Stimulated activated CD4-positive, alpha-beta T cell treated with anti-CD3 and anti-CD28 coated beads, Interleukin-2, amount 100 ng/mL, for 4 hours (primary cell): ENCODE measurements around the gene DHCR7.

Experiments used
- DNase-seq: peaks from one replicate; pipeline ENCODE4 v3.0.0-alpha.2; 2020; ENCODE audit warnings: low read depth

The DHCR7 gene

GRCh38 chr11:71448257-71449171 is at the start of gene DHCR7:
Gene DHCR7 (minus strand): TSS chr11:71448393. CDS start chr11:71444952, 3,441 bp downstream.
- peak; percentile 93 for DNase-seq

- DNase-seq: no peak
Measured at GRCh38 chr11:71496421-71496820, 48.2 kb upstream of the DHCR7 start.

- no peak for DNase-seq
Measured at GRCh38 chr11:71495286-71496230, 47.4 kb upstream of the DHCR7 start.

DNA sequence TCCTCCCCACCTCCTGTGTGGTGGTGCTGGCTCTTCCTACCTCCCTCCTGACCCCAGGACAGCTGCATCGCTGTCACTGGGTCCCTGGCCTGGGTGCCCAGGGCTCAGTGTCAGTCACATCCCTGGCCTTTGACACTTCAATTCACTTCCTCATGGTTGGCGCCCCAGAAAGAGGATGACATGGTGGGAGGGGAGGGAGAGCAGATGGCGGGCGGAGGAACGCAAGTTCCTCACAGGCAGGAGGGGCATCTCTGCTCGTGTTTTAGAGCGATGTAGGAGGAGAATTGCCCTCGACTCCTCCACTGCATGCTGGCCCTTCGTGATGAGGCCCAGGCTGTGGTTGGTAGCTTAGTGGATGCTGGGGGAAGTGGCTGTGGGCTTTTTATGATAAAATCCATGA is 43.7 kb upstream of the DHCR7 start:
- DNase-seq: no peak

DNA sequence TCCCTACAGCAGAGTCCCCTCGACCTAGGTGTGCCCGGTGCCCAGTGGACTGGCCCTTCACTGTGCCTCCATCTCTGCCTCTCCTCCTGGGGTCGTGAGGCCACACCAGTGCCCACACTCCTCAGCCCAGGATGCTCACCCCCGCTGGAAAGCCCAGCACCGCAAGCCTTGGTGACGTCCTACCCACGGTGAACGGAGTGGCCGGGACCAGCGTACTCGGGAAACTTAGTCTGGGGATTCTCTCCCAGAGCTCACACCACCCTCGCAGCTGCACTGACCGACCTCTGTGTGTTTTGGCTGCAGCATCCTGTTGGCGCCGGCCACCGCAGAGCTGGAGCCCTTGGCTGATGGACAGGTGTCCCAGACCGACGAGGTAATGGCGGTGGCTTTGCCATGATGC is 43.3 kb upstream of the DHCR7 start:
- no peak for DNase-seq

GRCh38 chr11:71490731-71491390 is 42.7 kb upstream of the DHCR7 start:
- DNase-seq: no peak

DNA sequence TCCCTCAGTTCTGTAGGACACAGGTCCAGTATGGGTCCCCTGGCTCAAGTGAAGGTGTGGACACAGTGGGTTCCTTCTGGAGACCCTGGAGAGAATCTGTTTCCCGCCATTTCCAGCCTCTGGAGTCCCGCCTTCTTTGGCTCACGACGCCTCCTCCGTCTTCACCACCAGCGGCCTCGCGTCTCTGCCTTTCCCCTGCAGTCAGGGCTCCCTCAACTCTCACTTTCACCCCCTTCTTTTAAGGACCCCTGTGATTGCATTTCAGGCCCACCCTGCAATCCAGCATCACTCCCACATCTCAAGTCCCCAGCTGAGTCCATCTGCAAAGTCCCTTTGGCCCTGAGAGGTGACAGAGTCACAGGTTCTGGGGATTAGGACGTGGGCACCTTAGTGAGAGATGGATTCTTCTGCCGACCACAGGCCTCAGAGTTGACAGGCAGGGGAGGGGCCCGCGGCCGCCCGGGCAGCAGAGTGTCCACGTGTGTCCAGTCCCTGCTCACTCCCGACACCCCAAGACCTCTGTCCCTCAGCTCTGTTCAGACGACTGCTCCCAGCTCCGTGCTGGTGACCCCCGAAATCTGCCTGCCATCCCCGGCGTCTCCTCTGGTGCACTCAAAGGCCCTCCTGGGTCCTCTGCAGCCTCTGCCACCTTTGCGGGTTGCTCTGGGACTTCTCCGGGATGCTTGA is 42.0 kb upstream of the DHCR7 start:
- DNase-seq: no peak

DNA sequence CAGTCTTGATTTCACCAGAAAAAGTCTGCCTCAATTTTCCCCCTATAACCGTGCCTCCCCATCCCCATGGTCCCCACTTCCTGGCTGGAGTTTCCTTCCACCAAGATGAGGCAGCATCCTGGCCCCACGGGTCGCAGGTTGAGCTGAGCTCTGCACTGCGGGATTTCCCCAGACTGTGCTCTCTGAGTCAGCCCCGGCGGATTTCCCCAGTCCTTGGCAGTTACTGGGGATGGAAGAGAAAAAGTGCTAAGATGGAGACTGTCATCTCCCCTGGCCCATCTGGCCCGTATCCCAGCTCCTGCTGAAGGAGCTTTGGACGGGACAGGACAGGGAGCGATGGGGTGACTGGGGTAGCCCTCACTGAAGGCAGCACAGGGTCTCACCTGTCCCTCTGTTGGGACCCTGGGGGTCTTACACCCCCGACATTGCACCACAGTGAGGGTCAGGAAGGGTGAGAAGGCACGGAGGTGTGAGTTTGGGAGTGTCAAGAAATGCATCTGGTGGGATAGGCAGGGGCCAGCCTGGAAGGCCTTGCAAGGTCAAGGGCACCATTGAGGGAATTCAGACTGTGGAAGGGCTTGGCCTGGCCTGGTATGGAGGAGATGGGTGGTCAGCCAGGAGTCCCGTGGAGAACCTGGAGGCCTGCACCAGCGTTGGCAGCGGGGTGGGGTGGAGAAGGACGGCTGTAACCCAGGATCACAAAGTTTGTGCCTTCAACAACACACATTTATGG is 41.3 kb upstream of the DHCR7 start:
- no peak for DNase-seq

DNA sequence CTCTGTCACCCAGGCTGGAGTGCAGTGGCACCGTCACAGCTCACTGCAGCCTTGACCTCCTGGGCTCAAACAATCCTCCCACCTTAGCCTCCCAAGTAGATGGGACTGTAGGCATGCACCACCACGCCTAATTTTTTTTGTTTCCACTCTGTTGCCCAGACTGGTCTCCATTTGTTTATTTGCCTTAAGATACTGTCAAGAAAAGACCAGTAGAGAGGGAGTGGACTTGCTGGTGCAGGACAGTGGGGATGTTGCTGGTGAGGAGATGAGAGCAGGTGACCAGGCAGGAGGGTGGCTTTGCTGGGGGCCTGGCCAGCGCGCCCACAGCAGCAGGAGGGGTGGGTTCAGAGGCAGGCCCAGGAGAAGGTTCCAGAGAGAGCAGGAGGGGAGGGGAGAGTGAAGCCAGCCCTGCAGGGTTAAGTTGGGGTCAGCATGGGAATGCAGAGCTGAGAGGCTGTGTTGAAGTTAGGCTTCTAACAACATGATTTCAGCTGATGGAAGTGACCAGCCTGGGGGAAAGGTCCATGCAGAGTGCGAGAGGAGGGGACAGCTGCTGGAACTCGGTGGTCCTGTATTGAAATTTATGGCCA is 40.6 kb upstream of the DHCR7 start:
- DNase-seq: no peak

DNA sequence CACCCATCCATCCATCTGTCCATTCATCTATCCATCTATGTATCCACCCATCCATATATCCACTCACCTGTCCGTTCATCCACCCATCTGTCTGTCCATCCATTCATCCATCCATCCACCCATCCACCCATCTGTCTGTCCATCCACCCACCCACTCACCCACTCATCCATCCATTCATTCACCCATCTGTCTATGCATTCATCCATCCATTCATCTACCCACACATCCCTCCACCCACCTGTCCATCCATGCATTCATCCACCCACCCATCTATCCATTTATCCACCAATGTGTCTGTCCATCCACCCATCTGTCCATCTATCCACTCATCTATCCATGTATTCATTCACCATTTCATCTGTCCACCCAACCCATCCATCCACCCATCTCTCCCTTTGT is 38.1 kb upstream of the DHCR7 start:
- no peak for DNase-seq

- no peak for DNase-seq
Measured at GRCh38 chr11:71485466-71485865, 37.3 kb upstream of the DHCR7 start.

DNA sequence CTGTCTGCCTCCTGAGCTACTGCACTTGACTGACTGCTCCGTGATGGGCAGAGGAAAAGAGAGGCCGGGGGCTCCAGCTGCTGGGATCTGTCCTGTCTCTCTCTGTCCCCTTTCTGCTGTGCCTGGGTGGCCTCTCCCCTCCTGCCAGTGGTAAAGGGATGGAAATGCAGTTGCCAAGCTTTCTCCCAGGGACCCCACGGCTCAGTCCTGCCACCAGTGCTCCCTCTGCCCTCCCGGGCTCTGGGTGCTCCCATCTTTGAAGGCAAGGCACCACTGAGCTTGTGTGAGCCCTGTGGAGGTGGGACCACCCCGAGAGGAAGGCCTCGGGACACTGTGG is 36.8 kb upstream of the DHCR7 start:
- no peak for DNase-seq

GRCh38 chr11:71484248-71485062 is 36.3 kb upstream of the DHCR7 start:
- DNase-seq: no peak

DNA sequence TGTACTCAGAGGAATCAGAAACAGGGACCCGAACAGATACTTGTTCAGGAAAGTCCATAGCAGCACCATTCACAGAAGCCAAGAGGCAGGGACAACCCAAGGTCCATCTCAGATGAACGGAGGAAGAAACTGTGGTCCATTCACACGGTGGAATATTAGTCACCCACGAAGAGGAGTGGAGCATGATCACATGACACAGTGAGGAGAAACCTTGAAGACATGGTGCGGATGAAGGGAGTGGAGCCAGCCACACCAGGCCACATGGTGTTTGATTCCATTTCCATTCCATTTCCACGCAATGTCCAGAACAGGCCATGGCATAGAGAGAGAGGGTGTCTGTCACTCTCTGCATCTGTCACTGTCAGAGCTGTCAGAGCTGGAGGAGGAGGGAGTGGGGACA is 35.5 kb upstream of the DHCR7 start:
- DNase-seq: no peak

DNA sequence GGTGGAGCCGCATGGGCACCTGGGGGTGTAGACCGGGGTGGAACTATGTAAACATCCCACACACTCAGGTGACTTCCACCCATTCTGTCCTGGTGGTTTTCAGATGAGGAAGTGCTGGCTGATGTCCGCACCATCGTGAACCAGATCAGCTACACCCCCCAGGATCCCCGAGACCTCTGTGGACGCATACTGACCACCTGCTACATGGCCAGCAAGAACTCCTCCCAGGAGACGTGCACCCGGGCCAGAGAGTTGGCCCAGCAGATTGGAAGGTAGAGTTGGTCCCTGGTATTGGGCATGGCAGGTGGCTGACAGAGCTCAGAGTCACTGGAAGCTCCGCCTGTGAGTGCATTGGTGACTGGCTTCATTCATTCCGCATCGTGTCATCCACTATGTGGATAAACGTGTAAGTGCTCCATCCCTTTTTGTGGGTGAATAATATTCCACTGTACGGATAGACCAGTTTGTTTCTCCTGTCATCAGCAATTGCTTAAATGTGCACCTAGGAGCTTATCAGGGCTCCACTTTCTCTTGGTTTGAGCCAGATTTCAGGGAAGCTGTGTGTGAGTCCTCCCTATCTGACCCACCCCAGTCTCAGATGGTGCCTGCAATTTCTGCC is 34.7 kb upstream of the DHCR7 start:
- no peak for DNase-seq

DNA sequence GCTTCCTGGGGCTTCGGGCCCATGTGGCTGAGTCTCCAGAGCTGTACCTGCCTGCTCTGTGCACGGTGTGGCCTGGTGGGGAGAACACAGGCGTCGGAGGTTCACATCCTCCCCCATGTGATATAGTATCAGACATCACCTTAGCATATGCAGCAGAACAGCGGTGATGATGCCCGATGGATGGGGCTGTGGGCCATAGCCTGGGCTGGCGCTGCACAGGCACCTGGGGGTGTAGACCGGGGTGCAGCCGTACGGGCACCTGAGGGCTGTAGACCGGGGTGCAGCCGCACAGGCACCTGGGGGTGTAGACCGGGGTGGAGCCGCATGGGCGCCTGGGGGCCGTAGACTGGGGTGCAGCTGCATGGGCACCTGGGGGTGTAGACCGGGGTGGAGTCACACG is 34.0 kb upstream of the DHCR7 start:
- no peak for DNase-seq

DNA sequence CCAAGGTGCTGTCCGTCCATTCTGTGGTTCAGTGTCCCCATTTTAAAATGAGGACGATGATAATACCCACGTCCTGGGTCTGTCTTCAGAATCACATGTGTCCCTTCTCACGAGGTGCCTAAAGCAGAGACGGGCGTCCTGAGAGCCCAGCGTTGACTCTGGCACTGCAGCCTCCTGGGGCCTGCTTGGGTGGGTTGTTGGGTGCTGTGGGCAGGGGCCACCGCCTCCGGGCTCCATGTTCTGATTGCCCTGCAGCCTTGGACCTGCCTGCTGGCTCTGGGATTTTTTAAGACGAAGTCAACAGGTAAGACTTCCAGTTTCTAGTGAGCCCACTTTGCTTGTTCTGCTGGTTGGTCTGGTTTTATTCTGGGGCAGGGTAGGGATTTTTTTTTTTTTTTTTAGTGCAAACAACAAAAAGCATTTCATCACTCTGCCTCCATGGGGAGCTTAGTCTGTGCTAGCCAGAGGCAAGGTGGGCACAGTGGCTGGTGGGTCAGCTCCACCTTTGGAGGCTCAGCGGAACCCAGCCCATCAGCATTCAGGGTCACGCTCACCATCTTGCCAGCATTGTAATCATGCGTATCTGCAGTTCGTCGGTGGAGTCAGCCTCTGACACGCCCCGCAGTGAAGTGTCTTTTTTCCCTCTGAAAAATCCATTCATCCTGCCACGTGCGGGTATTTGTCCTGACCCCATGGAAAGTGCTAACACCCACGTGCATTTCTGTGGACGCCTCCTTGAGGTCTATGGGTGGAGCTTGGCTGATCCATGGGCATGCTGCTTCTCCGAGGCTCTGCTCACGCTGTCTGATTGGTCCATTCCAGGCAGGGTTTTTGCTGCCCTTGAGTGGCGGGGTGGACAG is 33.1 kb upstream of the DHCR7 start:
- DNase-seq: no peak

DNA sequence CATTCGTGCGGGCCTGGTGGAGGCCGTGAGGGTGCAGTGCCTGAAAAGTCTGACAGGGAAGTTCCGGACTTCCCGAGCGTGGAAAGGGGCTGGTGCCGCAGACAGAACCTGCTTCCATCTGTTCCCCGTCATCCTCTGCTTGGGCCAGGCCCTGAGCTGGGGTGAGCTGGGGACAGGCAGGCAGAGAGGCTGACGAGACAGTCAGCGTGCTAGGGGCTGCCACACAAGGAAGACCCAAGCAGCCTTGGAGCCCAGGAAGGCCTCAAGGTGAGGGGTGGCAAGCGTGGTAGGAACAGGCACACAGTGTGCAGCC is 30.3 kb upstream of the DHCR7 start:
- DNase-seq: no peak
